RCC 7860 (cell line): ENCODE measurements around the gene SCRT2.
"Not testable (repeated sequence)": the region's sequence is repeated elsewhere in the genome, so short reads cannot be mapped to it uniquely, and the experiment has no call there.

Experiments used
- DNase-seq: peaks from one replicate; pipeline ENCODE4 v3.0.0-alpha.2; 2015; ENCODE audit warnings: low spot score
- FAIRE-seq: peaks from 2 replicates; lab custom pipeline; 2012; peaks lifted over from hg19 to GRCh38; lab: Jason Lieb, UNC

Gene SCRT2

DNA sequence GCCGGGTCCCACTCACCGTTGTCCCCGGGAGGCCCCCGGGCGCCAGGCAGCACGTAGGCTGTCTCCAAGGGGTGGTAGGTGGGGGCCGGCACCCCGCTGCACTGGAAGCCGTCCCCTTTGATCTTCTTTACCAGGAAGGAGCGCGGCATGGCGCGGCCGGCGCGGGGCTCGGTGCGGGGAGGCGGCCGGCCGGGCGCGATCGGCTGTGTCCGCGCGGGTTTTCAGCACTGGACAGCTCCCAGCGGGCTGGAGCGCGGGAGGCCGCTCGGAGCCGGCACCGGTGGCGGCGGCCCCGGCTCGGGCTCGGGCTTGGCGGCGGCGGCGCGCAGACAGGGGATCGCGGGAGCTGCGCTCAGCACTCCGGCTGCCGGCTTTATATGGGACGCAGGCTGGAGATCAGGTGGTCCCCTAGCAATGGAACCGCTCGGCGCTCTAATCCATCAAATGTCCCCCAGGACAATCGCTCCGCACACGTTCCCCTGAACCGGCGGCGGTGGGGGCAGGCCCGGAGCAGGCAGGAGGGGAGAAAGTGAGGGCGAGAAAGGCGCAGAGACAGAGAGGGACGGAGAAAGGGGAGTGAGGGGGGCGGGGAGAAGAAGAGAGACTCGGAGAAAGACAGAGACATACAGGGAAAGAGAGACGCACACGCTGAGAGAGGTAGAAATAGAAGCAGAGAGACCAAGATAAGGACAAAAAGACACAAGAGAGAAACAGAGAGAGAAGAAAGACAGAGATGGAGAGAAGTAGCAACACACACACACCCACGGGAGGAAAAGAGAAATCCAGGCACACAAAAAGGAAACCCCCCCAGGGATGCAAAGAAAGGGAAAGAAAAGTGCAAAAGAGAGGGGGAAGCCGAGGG, at the start of gene SCRT2:
TSS of gene SCRT2 (minus strand) at position 350 of the 862 bp plus-strand sequence. CDS start at position 149, 201 bp downstream.
- FAIRE-seq (no peak), DNase-seq (no peak)

DNA sequence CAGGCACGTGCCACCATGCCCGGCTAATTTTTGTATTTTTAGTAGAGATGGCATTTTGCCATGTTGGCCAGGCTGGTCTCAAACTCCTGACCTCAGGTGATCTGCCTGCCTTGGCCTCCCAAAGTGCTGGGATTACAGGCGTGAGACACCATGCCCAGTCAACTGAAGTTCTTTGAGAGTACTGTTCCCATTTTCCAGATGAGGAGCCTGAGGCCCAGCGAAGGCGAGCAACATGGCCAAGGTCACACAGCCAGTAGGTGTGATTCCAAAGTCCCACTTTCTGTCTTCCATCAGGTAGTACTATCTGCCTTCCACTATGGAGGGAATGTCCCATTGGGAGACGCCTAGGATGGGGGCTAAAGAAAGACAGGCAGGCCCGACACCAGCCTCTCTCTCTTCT, 49.2 kb upstream of the SCRT2 start:
- FAIRE-seq: not testable (repeated sequence)

DNA sequence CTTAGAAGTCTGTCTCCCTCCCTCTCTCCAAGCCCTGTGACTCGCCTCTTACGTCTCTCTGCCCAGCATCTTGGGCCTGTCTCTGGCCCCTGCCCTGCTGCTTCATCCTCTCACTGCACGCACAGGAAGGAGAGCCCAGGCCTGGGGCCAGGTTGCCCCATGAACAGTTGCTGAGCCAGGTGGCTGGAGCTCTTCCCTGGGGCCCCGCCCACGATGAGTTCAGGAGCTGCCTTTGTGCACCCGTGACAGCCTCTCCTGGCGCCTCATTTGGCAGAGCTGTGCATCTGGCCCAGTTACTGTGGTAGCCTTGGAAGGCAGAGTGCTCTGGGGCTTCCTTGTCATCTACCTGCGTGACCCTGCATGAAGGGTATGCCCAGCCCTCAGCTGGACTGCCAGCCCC, 48.2 kb upstream of the SCRT2 start:
- DNase-seq: no peak
- FAIRE-seq: no peak

More for the DNA sequence above, 49.2 kb upstream of the SCRT2 start:
- not testable (repeated sequence) for DNase-seq

DNA sequence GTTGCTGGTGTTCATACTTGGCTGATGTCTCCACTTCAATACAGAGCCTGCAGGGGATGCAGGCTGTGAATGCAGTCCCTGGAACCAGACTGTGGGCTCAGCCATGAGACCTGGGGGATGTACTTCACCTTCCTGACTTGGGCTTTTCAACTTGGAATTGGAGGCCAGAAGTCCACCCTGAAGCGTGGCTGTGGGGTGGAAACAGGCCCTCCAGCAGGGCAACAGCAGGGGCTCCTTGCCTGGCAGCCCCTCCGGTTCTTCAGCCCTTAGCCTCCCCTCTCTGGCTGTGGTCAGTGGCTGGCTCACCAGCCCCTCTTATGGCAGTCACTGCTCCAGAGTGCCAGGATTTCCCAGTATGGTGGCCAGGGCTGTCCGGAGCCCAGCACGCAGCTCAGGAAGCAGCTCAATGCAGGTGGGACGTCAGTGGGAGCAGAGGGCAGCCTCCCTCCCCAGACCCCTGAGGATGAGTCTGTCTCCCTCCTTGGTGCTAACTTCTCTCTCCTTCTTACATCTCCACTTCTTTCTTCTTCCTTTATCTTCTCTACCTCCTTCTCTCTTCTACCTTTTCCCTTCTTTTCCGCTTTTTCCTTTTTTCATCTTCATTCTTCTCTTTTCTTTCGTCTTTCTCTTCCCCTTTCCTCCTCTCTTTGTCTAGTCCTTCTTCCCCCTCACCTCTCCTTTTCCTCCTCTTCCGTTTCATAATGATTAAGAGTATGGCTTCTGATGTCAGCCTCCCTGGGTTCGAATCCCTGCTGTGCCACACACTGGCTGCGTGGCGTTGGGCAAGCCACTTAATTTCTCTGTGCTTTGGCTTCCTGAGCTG, 47.4 kb upstream of the SCRT2 start:
- FAIRE-seq (no peak), DNase-seq (no peak)

DNA sequence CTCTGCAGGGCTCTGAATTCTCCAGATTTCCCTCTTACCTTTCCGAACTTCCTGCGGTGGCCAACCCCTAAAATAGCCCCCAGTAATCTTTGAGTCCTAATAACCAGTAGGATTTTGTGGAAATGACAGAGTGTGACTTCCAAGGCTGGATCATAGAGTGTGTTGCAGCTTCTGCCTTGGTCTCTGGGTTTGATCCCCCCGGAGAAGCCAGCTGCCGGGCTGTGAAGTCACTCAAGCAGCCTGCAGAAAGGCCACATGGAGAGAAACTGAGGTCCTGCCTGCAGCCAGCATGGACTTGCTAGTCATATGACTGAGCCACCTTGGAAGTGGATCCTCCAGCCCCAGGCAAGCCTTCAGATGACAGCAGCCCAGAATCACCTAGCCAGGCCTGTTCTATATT, 46.3 kb upstream of the SCRT2 start:
- FAIRE-seq (no peak), DNase-seq (no peak)

DNA sequence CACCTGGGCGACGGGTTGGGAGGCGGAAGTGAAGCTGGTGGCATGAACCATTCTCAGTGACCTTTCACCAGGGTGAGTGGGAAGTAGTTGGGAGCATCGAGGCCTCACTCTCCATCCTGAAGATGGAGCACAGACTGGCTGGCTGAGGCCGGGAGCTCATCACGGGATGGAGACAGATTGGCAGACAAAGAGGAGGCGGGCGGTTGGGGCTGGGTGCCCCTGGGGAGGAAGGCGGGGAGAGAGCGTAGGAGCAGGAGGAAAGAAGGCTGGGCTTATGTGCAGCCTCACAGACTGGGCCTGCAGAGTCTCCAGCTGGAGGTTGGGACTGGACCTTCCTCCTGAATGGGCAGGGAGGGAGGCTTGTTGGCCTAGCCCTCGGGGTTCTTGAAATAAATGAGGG, 44.2 kb upstream of the SCRT2 start:
- FAIRE-seq (no peak), DNase-seq (no peak)

DNA sequence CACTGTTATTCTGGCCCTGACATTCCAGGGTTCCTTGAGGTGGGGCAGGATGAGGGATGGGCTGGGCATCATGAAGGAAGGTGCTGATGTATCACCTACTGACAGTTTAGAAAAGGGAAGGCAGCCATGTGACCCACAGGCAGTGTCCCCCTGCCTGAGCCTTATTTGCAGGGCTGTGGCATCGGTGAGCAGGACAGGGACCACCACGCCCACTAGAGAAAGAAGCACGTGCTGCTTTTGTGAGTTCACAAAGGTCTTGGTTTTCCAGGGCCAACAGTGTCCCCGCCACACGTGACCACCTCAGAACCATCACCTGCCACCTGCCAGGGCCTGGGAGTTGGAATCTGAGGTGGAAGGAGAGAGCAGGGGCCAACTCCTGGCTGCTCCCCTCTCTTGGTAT, 43.5 kb upstream of the SCRT2 start:
- DNase-seq (no peak), FAIRE-seq (no peak)

DNA sequence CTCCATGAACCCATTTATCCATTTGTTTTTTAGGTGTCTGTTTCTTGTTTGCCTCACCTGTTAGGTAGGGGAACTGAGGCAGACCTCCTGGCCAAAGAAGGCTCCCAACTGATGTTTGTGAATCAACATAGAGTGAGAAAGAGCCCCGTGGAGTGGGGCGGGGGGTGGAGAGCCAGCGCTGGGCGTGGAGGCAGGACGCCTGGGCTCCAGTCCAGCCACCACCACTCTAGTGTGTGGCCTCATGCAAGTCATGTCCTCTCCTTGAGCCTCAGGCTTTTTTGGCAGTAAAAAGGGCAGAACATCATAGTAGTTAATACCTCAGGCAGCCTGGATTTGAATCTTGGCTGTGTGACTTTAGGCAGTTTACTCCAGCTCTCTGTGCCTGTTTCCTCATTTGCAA, 42.2 kb upstream of the SCRT2 start:
- no peak for FAIRE-seq
- no peak for DNase-seq

DNA sequence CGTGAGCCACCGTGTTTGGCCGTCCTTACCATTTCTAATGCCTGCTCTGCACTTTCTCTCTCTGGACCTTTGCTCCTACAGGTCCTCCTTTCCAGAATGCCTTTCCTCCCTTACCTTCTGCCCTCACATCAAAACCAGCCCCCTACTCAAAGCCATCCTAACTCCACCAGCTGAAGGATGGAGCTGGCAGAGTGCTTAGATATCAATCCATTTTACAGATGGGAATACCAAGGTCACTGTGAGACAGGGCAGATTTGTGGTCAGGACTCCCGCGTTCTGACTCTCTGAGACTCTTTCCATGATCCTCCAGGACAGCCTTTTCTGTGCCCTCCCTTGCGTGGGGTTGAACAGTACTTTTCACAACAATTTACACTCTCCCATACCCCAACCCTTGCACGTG, 41.7 kb upstream of the SCRT2 start:
- FAIRE-seq: no peak
- DNase-seq: no peak

DNA sequence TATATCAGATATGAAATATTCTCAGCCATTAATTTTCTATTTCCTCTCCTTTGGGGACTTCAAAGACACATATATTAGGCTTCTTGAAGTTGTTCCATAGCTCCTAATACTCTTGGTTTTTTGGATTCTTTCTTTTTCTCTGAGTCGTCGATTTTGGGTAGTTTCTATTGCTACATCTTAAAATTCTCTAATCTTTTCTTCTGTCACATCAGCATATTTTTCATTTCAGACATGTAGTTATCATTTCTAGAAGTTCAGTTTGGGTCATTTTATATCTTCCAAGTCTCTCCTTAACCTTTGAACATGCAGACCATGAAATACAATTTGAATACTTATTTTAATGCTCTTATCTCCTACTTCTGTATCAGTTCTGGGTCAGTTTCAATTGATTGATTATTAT, 38.9 kb upstream of the SCRT2 start:
- FAIRE-seq (no peak), DNase-seq (no peak)

DNA sequence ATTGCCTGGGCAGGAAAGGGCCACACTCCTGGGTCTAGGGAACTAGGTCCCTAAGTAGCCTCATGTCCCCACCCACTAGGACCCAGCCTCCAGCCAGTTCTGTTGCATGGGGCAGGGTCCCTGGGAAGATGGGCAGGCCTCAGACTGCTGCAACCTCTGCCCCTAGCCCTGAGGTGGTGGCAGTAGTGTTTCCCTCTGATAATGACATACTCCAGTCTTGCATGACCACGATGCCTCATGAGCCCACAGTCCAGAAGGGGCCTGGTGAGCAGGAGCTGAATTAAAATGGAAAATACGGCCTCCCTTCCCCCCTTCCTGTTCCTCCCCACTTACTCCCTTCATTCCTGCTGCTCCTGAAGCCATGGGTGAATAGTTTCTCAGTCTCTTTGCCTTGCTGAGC, 36.0 kb upstream of the SCRT2 start:
- DNase-seq: no peak
- no peak for FAIRE-seq

DNA sequence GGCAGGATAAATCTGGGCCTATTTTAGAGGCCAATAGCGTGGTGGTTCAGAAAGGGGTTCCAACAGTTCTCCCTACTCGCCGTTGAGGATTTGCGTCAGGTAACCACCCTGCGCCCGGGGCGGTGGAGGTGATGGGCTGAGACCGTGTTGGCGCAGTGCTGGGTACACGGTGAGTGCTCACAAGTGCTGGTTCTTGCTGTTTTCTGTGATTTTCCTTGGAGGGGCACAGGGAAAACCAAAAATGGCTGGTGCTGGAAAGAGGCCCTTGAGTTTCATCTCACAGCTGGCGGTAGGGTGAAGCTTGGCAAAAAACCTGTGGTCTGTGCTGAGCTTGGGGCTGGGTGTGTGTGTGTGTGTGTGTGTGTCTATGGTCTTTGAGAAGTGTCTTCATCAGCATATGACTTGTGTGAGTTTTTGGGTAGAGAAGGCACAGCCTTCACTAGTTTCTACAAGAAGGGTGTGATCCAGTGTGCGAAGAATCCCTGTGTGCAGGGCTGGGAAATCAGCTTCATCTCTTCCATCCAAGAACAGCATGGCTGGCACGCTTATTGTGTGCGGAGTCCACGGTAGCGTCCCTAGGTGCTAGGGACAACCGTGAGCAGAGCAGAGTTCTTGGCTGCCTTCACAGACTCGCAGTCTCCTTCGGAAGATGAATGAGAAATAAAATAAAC, 35.3 kb upstream of the SCRT2 start:
- no peak for FAIRE-seq
- DNase-seq: no peak

DNA sequence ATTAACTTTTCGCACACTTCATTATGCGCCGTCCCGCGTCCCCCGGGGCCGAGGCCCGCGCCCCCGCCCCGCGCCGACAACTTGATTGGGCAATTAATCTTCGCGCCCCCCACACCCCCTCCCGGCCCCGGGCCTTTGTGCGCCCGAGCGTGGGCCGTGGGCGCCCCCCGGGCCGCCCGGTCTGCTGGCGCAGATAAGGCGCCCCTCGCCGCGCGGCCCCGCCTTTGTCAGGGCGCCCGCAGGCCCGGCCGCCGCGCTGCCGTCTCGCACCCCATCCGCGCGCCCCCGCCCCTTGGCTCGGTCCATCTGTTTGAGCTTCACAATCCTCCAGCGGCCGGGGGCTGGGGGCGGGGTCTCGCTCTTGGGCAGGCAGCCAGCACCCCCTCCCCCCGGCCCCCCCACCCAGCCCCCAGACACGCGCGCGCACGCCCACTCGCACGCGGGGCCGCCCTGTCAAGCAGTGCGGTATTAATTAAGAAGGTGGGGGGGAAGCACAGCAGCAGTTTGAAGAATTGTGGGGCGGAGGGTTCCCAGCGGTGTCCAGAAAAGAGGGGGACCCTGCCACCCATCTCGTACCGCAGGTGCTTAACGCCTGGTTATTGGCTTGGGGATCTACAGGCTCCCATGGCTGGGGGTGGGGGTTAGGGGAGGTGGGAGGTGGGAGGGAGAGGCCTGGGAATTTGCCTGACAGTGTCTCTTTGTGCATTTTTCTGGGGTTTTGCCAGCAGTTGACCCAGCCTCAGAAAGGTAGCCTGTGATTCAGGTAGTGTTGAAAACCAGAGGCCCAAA, 34.6 kb upstream of the SCRT2 start:
- no peak for DNase-seq

DNA sequence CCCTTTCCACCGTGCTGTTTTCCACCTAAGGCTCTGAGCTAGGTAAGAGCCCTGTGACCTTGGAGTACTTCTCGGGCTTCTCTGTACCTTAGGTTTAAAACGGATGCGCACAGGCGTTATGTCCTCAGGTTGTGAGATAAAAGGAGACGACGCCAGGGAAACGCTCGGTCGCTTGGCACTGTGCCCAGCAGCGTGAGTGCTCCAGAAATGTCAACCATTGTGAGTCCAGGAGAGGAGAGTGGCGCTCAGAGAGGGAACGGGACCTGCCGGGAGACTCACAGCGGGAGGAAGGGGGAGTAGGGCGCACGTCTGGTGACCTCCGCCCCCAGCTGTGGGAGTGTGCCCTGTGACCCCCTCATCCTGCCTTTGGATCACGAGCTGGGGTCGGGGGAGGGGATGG, 33.8 kb upstream of the SCRT2 start:
- DNase-seq (no peak), FAIRE-seq (no peak)

More for the DNA sequence above, 34.6 kb upstream of the SCRT2 start:
- FAIRE-seq: no peak

DNA sequence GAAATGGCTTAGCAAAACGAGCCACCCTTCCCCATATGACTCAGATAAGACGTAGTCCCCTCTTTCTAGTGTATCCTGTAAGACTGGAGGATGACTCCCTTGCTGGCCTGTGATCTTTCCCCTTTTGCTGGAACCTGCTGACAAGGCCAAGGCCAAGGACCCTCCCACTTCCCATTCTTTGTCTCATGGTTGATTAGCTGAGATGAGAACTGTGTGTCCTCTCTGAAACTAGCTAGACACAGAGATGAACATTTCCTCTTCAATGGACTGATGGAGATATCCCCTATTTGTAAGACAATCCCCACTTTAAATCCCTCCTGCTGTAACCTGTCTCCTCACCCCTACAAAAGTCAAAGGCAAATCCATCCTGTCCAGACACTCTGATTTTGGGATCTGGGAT, 33.4 kb upstream of the SCRT2 start:
- no peak for FAIRE-seq
- no peak for DNase-seq

DNA sequence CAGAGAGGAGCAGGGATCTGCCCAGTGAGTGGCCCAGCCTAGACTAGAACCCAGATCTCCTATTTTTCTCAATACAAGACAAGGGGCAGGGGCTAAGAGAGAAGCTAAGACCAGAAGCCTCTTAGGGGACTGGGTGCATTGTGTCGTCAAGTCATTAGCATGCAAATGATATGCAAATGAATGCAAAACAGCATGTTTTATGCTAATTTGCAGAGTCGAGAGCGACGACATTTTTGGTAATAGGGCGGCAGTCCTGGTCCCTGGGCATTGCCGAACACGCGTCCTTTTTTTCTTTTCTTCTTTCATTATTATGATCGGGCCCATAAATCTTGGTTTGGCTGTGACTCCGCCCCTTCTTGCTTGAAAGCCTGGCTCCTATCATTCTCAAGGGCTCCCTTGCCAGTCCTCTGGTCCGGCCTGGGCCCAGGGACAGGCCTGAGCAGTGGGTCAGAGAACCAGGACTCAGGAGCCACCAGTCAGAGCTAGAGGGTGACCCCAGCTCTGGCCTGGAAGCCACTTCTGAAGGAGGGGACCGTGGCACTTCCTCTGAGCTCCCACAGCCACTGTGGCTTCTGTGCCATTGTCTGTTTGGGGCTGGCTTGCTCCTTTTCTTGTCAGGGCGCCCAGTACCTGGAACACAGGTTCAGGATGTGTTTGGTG, 32.0 kb upstream of the SCRT2 start:
- DNase-seq (no peak), FAIRE-seq (no peak)

DNA sequence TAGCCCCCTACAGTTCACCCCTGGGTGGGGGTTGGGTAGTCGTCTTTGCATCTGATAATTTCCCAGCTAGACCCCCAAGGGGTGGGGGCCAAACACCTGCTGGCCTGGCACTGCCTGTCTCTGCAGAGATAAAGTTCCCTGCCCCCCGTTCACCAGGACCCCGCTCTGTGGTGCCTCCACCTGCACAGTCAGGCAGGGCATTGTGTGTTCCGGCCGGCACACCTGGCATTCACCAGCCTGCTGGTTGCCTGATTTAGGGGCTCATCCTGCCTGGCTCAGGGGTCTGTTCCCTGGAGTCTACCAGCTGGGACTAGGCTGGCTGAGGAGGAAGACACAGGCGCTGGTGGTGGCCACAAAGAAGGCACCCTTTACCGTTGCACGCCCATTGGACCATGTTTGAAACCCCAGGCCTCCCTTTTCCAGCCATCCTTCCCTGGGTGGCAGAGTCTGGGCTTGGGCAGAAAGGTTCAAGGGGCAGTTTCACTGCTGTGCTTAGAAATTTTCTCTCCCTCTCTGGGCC, 30.8 kb upstream of the SCRT2 start:
- no peak for FAIRE-seq
- DNase-seq: no peak

DNA sequence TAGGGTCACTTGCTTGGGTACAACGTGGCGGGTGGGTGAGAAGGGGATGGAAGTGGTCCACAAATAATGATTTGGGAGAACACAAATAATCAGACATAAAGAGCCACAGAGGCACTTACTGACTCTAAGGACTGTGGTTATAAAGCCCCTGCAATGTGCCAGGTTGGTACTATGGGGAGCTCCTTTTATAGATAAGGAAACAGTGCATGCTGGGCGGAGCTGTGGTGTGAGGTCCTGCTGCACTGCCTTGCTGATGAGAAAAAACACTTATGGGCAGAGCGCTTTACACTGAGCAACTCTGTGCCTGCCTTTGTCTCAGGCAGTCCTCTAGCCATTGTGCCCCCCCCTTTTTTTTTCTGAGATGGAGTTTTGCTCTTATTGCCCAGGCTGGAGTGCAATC, 29.1 kb upstream of the SCRT2 start:
- no peak for DNase-seq
- FAIRE-seq: no peak

DNA sequence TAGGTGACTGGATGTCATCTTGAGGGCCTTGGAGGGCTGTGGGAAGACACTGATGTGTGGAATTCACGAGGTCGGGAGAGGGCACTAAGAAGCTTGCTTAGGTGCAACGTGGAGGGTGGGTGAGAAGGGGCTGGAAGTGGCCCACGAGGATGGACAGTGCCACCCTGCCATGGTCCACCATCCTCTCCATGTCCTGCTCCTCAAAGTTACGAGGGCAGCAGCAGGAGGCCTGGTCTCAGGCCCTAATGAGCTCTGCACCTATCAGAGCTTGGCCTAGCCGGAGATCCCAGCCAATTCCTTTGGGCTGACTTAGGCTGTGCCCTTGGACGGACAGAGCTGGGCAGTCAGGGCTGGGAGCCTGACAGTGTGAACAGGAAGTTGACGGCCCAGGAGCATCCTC, 27.8 kb upstream of the SCRT2 start:
- DNase-seq (no peak), FAIRE-seq (no peak)

DNA sequence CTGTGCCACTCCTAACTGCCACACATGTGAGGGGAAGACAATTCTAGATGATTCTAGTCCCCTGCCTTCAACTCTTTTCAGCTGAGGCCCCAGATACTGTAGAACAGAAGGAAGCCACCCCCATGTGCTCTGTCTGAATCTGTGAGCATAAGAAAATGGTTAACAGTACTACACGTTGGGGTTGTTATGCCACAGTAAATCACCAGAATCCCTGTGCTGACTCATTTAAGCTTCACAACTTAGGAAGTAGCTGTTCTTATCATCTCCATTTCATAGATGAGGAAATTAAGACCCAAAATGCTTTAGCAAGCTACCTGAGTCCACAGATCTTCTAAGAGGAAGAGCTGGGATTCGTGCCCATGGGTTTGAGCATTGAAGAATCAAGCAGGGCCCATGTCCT, 27.4 kb upstream of the SCRT2 start:
- DNase-seq (no peak), FAIRE-seq (no peak)
